LNCAP (cell line): ENCODE results near the gene CARM1.

ENCODE experiments used
- TF ChIP-seq, protein P1 (sequence below): fragments of 450-650 bp; IDR thresholded peaks from 2 replicates; pipeline ENCODE4 v1.5.1; 2017; ENCODE audit warnings: mild to moderate bottlenecking

Gene CARM1

DNA sequence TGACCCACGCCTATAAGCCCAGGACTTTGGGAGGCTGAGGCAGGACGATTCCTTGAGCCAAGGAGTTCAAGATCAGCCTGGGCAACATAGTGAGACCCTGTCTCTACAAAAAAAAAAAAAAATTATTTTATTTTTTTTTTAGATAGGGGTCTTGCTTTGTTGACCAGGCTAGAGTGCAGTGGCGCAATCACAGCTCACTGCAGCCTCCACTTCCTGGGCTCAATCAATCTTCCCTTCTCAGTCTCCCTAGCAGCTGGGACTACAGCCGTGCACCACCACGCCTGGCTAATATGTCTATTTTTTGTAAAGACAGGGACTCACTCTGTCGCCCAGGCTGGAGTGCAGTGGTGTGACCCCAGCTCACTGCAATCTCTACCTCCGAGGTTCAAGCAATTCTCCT, 18.4 kb upstream of the CARM1 start:
- TF ChIP-seq, protein P1, sequence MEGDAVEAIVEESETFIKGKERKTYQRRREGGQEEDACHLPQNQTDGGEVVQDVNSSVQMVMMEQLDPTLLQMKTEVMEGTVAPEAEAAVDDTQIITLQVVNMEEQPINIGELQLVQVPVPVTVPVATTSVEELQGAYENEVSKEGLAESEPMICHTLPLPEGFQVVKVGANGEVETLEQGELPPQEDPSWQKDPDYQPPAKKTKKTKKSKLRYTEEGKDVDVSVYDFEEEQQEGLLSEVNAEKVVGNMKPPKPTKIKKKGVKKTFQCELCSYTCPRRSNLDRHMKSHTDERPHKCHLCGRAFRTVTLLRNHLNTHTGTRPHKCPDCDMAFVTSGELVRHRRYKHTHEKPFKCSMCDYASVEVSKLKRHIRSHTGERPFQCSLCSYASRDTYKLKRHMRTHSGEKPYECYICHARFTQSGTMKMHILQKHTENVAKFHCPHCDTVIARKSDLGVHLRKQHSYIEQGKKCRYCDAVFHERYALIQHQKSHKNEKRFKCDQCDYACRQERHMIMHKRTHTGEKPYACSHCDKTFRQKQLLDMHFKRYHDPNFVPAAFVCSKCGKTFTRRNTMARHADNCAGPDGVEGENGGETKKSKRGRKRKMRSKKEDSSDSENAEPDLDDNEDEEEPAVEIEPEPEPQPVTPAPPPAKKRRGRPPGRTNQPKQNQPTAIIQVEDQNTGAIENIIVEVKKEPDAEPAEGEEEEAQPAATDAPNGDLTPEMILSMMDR, result no peak

DNA sequence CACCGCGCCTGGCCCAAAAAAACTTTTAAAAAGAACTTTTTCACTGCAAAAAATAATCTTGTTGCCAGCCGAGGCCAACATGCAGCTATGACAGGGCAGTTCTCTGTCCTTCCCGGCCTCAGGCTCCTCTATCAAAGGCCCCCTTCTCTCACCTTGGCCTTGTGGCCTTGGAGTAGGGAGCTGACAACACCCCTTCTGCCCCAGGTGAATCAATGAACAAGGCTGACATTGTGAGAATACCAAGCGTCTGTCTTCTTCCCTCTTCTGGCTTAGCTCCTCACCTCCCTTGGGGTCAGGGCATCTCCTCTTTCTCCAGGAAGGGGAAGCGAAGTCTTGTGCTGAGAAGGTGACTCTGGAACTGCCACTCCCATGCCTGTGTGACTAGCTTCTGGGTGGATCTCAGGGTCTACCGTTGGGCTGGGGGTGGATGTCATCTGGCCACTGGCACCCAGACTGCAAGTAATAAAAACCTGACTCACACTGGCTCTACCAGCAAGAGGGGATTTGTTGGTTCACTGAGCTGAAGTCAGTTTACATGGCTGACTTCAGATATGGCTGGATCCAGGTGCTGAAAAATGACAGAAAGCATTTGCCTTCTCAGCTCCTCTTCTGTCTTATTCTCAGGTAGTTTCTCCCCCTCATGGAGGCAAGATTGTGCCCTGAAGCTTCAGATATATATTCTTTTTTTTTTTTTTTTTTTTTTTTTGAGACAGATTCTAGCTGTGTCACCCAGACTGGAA, 16.8 kb upstream of the CARM1 start:
- TF ChIP-seq, protein P1, result no peak

DNA sequence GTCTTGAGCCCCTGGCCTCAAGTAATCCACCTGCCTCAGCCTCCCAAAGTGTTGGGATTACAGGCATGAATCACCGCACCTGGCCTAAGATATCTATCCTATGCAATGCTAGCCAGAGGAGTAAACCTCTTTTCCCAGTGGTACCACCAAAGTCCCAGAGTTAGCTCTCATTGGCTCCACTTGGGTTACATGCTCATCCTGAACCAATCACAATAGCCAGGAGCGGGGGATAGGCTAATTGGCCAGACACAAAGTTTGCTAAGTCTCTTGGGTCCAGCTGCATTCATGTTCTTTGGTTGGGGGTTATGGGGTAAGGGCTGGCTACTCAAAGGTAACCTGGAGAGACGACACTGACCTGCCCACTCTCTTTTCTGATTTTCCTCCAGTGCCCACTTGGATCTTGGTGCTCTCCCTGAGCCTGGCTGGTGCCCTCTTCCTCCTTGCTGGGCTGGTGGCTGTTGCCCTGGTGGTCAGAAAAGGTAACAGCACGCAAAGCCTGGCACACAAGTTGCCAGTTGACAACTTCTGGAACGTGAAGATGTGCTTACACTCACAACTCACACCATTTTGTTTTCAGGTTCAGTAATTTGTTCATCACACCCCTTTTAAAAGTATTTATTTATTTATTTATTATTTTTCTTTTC, 15.4 kb upstream of the CARM1 start:
- TF ChIP-seq, protein P1, result peak; percentile 45

DNA sequence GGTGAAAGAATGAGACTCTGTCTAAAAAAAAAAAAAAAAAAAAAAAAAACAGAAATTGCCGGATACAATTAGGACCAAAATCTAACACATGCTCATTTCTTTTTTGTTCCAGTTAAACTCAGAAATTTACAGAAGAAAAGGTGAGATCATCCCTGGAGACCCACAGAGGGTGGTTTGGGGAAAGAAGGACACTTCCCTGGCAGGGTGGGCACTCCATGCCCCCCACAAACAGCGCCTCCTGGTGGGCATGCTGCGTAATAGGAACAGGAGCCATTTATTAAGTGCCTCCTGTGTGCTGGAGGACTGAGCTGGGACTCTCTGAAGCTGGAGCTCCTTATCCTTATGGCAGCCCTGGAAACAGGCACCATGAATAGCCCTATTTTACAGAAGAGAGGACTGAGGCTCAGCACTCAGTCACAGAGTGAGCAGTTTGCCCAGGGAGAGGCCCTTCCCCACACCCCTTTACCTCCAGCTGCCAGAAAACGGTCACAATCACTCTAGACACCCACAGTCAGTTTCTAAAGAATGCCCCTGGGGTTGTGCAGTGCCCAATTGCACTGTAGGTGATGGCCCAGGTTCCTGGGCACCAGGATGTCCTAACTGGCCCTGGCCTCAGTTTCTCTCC, 13.0 kb upstream of the CARM1 start:
- TF ChIP-seq, protein P1, result peak; percentile 55

- TF ChIP-seq, protein P1, result peak; percentile 17; the same call in 1 of the 2 replicates
Measured at GRCh38 chr19:10861103-10861651, 10.2 kb upstream of the CARM1 start.

DNA sequence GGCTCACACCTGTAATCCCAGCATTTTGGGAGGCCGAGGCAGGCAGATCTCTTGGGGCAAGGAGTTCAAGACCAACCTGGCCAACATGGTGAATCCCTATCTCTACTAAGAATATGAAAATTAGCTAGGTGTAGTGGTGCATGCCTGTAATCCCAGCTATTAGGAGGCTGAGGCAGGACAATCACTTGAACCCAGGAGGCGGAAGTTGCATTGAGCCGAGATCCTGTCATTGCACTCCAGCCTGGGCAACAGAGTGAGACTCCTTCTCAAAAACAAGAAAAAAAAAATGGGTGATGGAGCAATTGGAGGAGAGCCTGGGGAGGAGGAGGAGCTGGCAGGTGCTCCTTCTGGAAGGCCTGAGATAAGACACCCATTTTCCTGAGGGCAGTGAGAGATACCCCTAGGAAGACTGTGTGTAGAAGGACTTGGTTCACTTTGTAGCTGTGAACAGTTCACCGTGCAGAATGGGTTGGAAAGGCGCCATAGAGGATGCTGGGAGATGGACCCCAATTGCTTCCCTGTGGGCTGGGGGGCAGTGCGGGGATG, 8.7 kb upstream of the CARM1 start:
- TF ChIP-seq, protein P1, result no peak

DNA sequence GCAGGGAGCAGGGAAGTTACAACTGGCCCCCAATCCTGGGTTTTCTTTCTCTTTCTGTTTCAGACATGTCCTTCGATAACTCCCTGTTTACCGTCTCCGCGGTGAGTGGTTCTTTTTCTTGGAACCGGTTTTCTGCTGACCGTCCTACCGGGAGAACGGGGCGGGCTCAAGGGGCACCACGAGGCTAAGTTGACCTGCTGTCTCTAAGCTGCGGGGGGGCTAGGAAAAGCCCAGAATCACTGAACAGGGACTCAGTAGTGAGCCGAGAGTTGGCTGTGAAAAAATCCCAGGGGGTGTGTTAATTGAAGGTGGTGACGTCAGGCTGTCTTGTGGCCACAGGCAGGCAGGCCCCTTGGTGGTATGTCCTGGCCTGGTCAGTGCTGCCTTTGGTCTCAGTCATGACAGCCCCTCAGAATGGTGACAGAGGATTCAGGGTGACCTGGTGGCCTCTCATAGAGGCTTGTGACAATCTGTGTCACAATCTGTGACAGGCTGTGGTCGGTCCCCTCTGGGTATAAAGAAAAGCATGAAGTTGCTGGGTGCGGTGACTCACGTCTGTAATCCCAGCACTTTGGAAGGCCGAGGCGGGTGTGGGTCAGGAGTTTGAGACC, 8.1 kb upstream of the CARM1 start:
- TF ChIP-seq, protein P1, result no peak
